SK-N-SH treated with all-trans-retinoic acid at 6 μM for 48 hours (cell line): Measurements from ENCODE around the gene GFM2.
"Not testable (repeated sequence)": the region's sequence is repeated elsewhere in the genome, so short reads cannot be mapped to it uniquely, and the experiment has no call there.

Source experiments
- ATAC-seq: fragments of 200-7000 bp; cut with Tn5 transposase; 3 replicates; pipeline ENCODE4 v1.9.1; 2020; ENCODE audit warnings: mild to moderate bottlenecking, moderate library complexity
- ARNTL ChIP-seq: fragments of 450-650 bp; formaldehyde crosslinking; IDR thresholded peaks from 2 replicates; pipeline ENCODE4 v1.5.0; 2020; ENCODE audit warnings: low read depth, mild to moderate bottlenecking, moderate library complexity, borderline replicate concordance
- BACH2 ChIP-seq: fragments of 250-450 bp; sonication (Bioruptor Pico); IDR thresholded peaks from 2 replicates; pipeline ENCODE4 v1.9.0; 2021; ENCODE audit warnings: mild to moderate bottlenecking, borderline replicate concordance
- CREB5 ChIP-seq: fragments of 250-450 bp; sonication (Bioruptor Pico); IDR thresholded peaks from 2 replicates; pipeline ENCODE4 v1.5.1; 2020; ENCODE audit warnings: low read depth, mild to moderate bottlenecking, moderate library complexity
- CSDC2 ChIP-seq: fragments of 250-450 bp; sonication (Bioruptor Pico); IDR thresholded peaks from 2 replicates; pipeline ENCODE4 v1.5.0; 2020; ENCODE audit warnings: mild to moderate bottlenecking, moderate library complexity
- CSRNP3 ChIP-seq: fragments of 250-450 bp; sonication (Bioruptor Pico); IDR thresholded peaks from 2 replicates; pipeline ENCODE4 v1.5.1; 2021; ENCODE audit warnings: mild to moderate bottlenecking, moderate library complexity
- ESRRG ChIP-seq: fragments of 250-450 bp; sonication (Bioruptor Pico); IDR thresholded peaks from 2 replicates; pipeline ENCODE4 v1.6.1; 2021; ENCODE audit warnings: mild to moderate bottlenecking
- ISL1 ChIP-seq: fragments of 250-450 bp; sonication (Bioruptor Pico); IDR thresholded peaks from 2 replicates; pipeline ENCODE4 v2.1.2; 2022; ENCODE audit warnings: mild to moderate bottlenecking, moderate library complexity
- PATZ1 ChIP-seq: fragments of 250-450 bp; sonication (Bioruptor Pico); IDR thresholded peaks from 2 replicates; pipeline ENCODE4 v1.8.0; 2020; ENCODE audit warnings: mild to moderate bottlenecking, moderate library complexity, borderline replicate concordance
- POU6F1 ChIP-seq: fragments of 250-450 bp; sonication (Bioruptor Pico); IDR thresholded peaks from 2 replicates; pipeline ENCODE4 v1.8.0; 2021; ENCODE audit warnings: low read depth, mild to moderate bottlenecking, moderate library complexity, borderline replicate concordance
- PPARA ChIP-seq: fragments of 250-450 bp; sonication (Bioruptor Pico); IDR thresholded peaks from 2 replicates; pipeline ENCODE4 v1.5.0; 2020; ENCODE audit warnings: mild to moderate bottlenecking, borderline replicate concordance
- RARB ChIP-seq: fragments of 250-450 bp; sonication (Bioruptor Pico); IDR thresholded peaks from 2 replicates; pipeline ENCODE4 v1.8.0; 2021; ENCODE audit warnings: mild to moderate bottlenecking, moderate library complexity
- SNAI2 ChIP-seq: fragments of 250-450 bp; sonication (Bioruptor Pico); IDR thresholded peaks from 2 replicates; pipeline ENCODE4 v1.5.0; 2020; ENCODE audit warnings: mild to moderate bottlenecking, moderate library complexity
- TOX ChIP-seq: fragments of 250-450 bp; sonication (Bioruptor Pico); IDR thresholded peaks from 2 replicates; pipeline ENCODE4 v1.8.0; 2021; ENCODE audit warnings: mild to moderate bottlenecking, moderate library complexity, borderline replicate concordance
- TSHZ2 ChIP-seq: fragments of 250-450 bp; sonication (Bioruptor Pico); IDR thresholded peaks from 2 replicates; pipeline ENCODE4 v1.5.0; 2020; ENCODE audit warnings: mild to moderate bottlenecking, moderate library complexity
- ZFP30 ChIP-seq: fragments of 450-650 bp; formaldehyde crosslinking; IDR thresholded peaks from 2 replicates; pipeline ENCODE4 v1.5.0; 2022; ENCODE audit warnings: mild to moderate bottlenecking, moderate library complexity
- ZNF565 ChIP-seq: fragments of 450-650 bp; formaldehyde crosslinking; conservative IDR thresholded peaks from 2 replicates; pipeline ENCODE4 v1.5.0; 2020; ENCODE audit warnings: low read depth, mild to moderate bottlenecking, moderate library complexity
- ZNF70 ChIP-seq: fragments of 450-650 bp; formaldehyde crosslinking; IDR thresholded peaks from 2 replicates; pipeline ENCODE4 v1.5.0; 2020; ENCODE audit warnings: mild to moderate bottlenecking, moderate library complexity
- ZNF8 ChIP-seq: fragments of 450-650 bp; formaldehyde crosslinking; IDR thresholded peaks from 2 replicates; pipeline ENCODE4 v1.5.0; 2020; ENCODE audit warnings: mild to moderate bottlenecking, moderate library complexity

GFM2 gene

GRCh38 chr5:74679966-74680365, 87.0 kb downstream of the GFM2 start:
- TF ChIP-seq CREB5 (no peak), ESRRG (CRISPR knock-in tag) (no peak), ISL1 (CRISPR knock-in tag) (no peak), ARNTL (CRISPR knock-in tag) (no peak), ZNF70 (no peak), PATZ1 (CRISPR knock-in tag) (no peak), PPARA (CRISPR knock-in tag) (no peak), BACH2 (CRISPR knock-in tag) (no peak), SNAI2 (CRISPR knock-in tag) (no peak), CSDC2 (no peak), TOX (CRISPR knock-in tag) (no peak), ZNF8 (CRISPR knock-in tag) (no peak), ZFP30 (CRISPR knock-in tag) (no peak), ZNF565 (no peak), CSRNP3 (no peak), TSHZ2 (CRISPR knock-in tag) (no peak), POU6F1 (CRISPR knock-in tag) (no peak)
- ATAC-seq = peak; percentile 56

- ATAC-seq = not testable (repeated sequence)
These were observed 87.6 kb downstream of the GFM2 start for GRCh38 chr5:74679300-74679699.

GRCh38 chr5:74678123-74678522, 88.8 kb downstream of the GFM2 start:
- ATAC-seq = not testable (repeated sequence)

- not testable (repeated sequence) for ATAC-seq
These were observed 90.5 kb downstream of the GFM2 start for GRCh38 chr5:74676466-74676865.

GRCh38 chr5:74673011-74673790, 93.7 kb downstream of the GFM2 start:
- TF ChIP-seq ZNF565 = no peak
- TF ChIP-seq CSDC2 = no peak
- TF ChIP-seq ESRRG (CRISPR knock-in tag) = no peak
- TF ChIP-seq PPARA (CRISPR knock-in tag) = no peak
- no peak for TF ChIP-seq PATZ1 (CRISPR knock-in tag)
- TF ChIP-seq RARB (CRISPR knock-in tag) = no peak
- ATAC-seq = peak; percentile 89
